HCT116 (cell line): ENCODE data around the gene ENOX1. TPM values are rescaled to one million over a fixed set of nuclear protein-coding genes. Genes with fewer than 3 reads are reported as not detected.

Experiments used
- ATAC-seq: fragments of 200-7000 bp; cut with Tn5 transposase; 2 replicates; pipeline ENCODE4 v1.9.1; 2020; ENCODE audit warnings: mild to moderate bottlenecking, moderate library complexity
- BruUV-seq: library from RNA; stranded (reverse); fragments of 400-500 nt; replicated peaks from 2 replicates; lab custom pipeline; 2021; lab: Mats Ljungman, UMichigan
- CTCF ChIA-PET: fragments of 300-600 bp; sonication (Branson Sonifier 250); formaldehyde crosslinking; loops from one replicate; lab custom pipeline; 2021; ENCODE audit warnings: antibody characterized with exemption; lab: Charles Lee
- POLR2A ChIA-PET: fragments of 300-600, 350-600 bp; sonication (Branson Sonifier 250); formaldehyde crosslinking; loops from one replicate; lab custom pipeline; 2021; ENCODE audit warnings: antibody characterized with exemption; lab: Charles Lee
- RAD21 ChIA-PET, 2 experiments: fragments of 300-600 bp; sonication (Branson Sonifier 250); formaldehyde crosslinking; loops; one replicate each; lab custom pipeline; 2023; ENCODE audit warnings: low total read pairs in 2 of 2; ENCODE audit not compliant: uncharacterized antibody in 2 of 2, unreplicated experiment in 2 of 2, low non-redundant PET in 1 of 2; lab: Charles Lee
- DNase-seq: peaks from one replicate; pipeline ENCODE4 v3.0.0-alpha.2; 2010; ENCODE audit warnings: low read depth, low spot score
- H2AFZ ChIP-seq: fragments of 200-600 bp; shearing (Covaris generic), sonication (generic); 2 replicates; pipeline ENCODE4 v1.6.1; 2017; ENCODE audit warnings: low read depth, mixed run types, mixed read lengths, antibody characterized with exemption, low read length; ENCODE audit not compliant: poor library complexity, severe bottlenecking
- H3K27ac ChIP-seq: 2 replicates; pipeline ENCODE4 v1.5.1; 2012; ENCODE audit warnings: low read depth, low read length
- H3K27me3 ChIP-seq: fragments of 200-600 bp; sonication (generic); 2 replicates; pipeline ENCODE4 v1.6.1; 2016; ENCODE audit warnings: mixed run types, low read length, mixed read lengths; ENCODE audit not compliant: insufficient read depth
- H3K36me3 ChIP-seq, 2 experiments: fragments of 200-500 bp in 1 of 2; fragments of 200-600 bp in 1 of 2; sonication (Bioruptor generic) in 1 of 2; sonication (generic) in 1 of 2; 2 replicates each; pipeline versions ENCODE4 v1.5.1 to v1.6.1; 2014 to 2016; ENCODE audit warnings: low read length in 2 of 2, inconsistent platforms in 1 of 2, mixed read lengths in 1 of 2, mixed run types in 1 of 2; ENCODE audit not compliant: insufficient read depth in 2 of 2, control insufficient read depth in 1 of 2
- H3K4me1 ChIP-seq, 2 experiments: fragments of 200-600 bp in 1 of 2; sonication (generic) in 1 of 2; 2 replicates each; pipeline versions ENCODE4 v1.5.1 to v1.6.1; 2012 to 2017; ENCODE audit warnings: low read length in 2 of 2, inconsistent platforms in 1 of 2, mild to moderate bottlenecking in 1 of 2, mixed read lengths in 1 of 2, mixed run types in 1 of 2, moderate library complexity in 1 of 2; ENCODE audit not compliant: insufficient read depth in 2 of 2, control insufficient read depth in 1 of 2
- H3K4me2 ChIP-seq: fragments of 200-600 bp; sonication (generic); 2 replicates; pipeline ENCODE4 v1.6.1; 2017; ENCODE audit warnings: mixed run types, low read length, mixed read lengths
- H3K4me3 ChIP-seq, 2 experiments: fragments of 200-600 bp in 1 of 2; sonication (generic) in 1 of 2; replicated peaks in 1 of 2; 2 replicates each; pipeline ENCODE4 v1.5.1; 2011 to 2016; ENCODE audit warnings: low read length in 2 of 2, control low read depth in 1 of 2, low read depth in 1 of 2, mild to moderate bottlenecking in 1 of 2, mixed read lengths in 1 of 2, mixed run types in 1 of 2
- H3K79me2 ChIP-seq: fragments of 200-600 bp; sonication (generic); 2 replicates; pipeline ENCODE4 v1.6.1; 2017; ENCODE audit warnings: mild to moderate bottlenecking, mixed run types, low read length, moderate library complexity, mixed read lengths; ENCODE audit not compliant: insufficient read depth
- H3K9ac ChIP-seq: fragments of 200-600 bp; sonication (generic); 2 replicates; pipeline ENCODE4 v1.6.1; 2016; ENCODE audit warnings: low read length, mixed read lengths
- H3K9me2 ChIP-seq: fragments of 200-600 bp; sonication (generic), shearing (Covaris generic); 2 replicates; pipeline ENCODE4 v1.6.1; 2017; ENCODE audit warnings: mixed run types, mild to moderate bottlenecking, moderate library complexity; ENCODE audit not compliant: insufficient read depth
- H3K9me3 ChIP-seq, 2 experiments: fragments of 200-500 bp in 1 of 2; fragments of 200-600 bp in 1 of 2; sonication (Bioruptor generic) in 1 of 2; sonication (generic) in 1 of 2; 2 replicates each; pipeline ENCODE4 v1.6.1; 2014 to 2017; ENCODE audit warnings: low read length in 2 of 2, mixed read lengths in 2 of 2, inconsistent platforms in 1 of 2, low read depth in 1 of 2, mild to moderate bottlenecking in 1 of 2, mixed run types in 1 of 2, moderate library complexity in 1 of 2; ENCODE audit not compliant: control insufficient read depth in 1 of 2, insufficient read depth in 1 of 2
- H4K20me1 ChIP-seq: fragments of 200-600 bp; sonication (generic), shearing (Covaris generic); 2 replicates; pipeline ENCODE4 v1.6.1; 2017; ENCODE audit warnings: mixed run types, mild to moderate bottlenecking, moderate library complexity; ENCODE audit not compliant: insufficient read depth
- CTCF ChIP-seq, 3 experiments: fragments of 200-600 bp in 1 of 3; sonication (generic) in 1 of 3; IDR thresholded peaks in 2 of 3; conservative IDR thresholded peaks in 1 of 3; 2 replicates each; pipeline ENCODE4 v1.5.1; 2012 to 2017; ENCODE audit warnings: low read depth in 2 of 3, low read length in 2 of 3, antibody characterized with exemption in 1 of 3, borderline replicate concordance in 1 of 3, control low read depth in 1 of 3, mild to moderate bottlenecking in 1 of 3, mixed read lengths in 1 of 3, mixed run types in 1 of 3, moderate library complexity in 1 of 3; ENCODE audit not compliant: insufficient read depth in 1 of 3
- FOSL1 ChIP-seq: IDR thresholded peaks from 2 replicates; pipeline ENCODE4 v1.6.1; 2012; ENCODE audit warnings: low read depth
- POLR2A ChIP-seq: IDR thresholded peaks from 2 replicates; pipeline ENCODE4 v1.7.0; 2011; ENCODE audit warnings: borderline replicate concordance; ENCODE audit not compliant: insufficient read depth, insufficient read length; ENCODE audit errors: extremely low read depth
- RAD21 ChIP-seq: IDR thresholded peaks from 2 replicates; pipeline ENCODE4 v1.6.1; 2012; ENCODE audit warnings: low read depth, mild to moderate bottlenecking
- SP1 ChIP-seq: IDR thresholded peaks from 2 replicates; pipeline ENCODE4 v1.6.1; 2012; ENCODE audit warnings: low read depth
- SRF ChIP-seq: IDR thresholded peaks from 2 replicates; pipeline ENCODE4 v1.6.1; 2012; ENCODE audit warnings: low read depth
- ZBTB33 ChIP-seq: IDR thresholded peaks from 2 replicates; pipeline ENCODE4 v1.6.1; 2011; ENCODE audit warnings: mild to moderate bottlenecking, low read length, moderate library complexity; ENCODE audit not compliant: insufficient replicate concordance; ENCODE audit errors: extremely low read depth
- ZNF274 ChIP-seq: fragments of 200-500 bp; sonication (Bioruptor generic); IDR thresholded peaks from 2 replicates; pipeline ENCODE4 v1.6.1; 2014; ENCODE audit warnings: mild to moderate bottlenecking, low read depth, low read length, inconsistent platforms
- intact Hi-C: fragments of 100-400 bp; cut with micrococcal nuclease; formaldehyde crosslinking; loops from 2 replicates; pipeline ENCODE4 v1.10.0; 2022
- total RNA-seq: library from RNA; stranded (reverse); gene quantifications from one replicate; pipeline ENCODE4 v1.2.1, GENCODE V29; 2021; ENCODE audit not compliant: unreplicated experiment

Gene ENOX1
- total RNA-seq, 1 experiment from 2014 or later: 4.5 TPM

- TF ChIP-seq FOSL1 (no peak), CTCF (IDR thresholded peaks at IDR 0.05 in 2 of 3, conservative IDR thresholded peaks at IDR 0.05 in 1 of 3; ENCODE audit: borderline replicate concordance in 1 of 3, insufficient read depth in 1 of 3, low read depth in 2 of 3, low read length in 2 of 3) (peak in 2 of 3 experiments; percentile 30 to 33; a peak in 2 of 6 replicates)
- no peak overlapping the region for H3K27ac ChIP-seq
- no peaks in the 10 kb centered on the region for H3K4me1 ChIP-seq
- H3K9me3 ChIP-seq: no peaks in the 10 kb centered on the region
- no peaks in the 10 kb centered on the region for H3K9me2 ChIP-seq
- ATAC-seq (no peak), DNase-seq (no peak)
- no peak overlapping the region for H2AFZ ChIP-seq
- no peaks in the 10 kb centered on the region for H3K27me3 ChIP-seq
- H4K20me1 ChIP-seq: no peaks in the 10 kb centered on the region
- H3K4me2 ChIP-seq: no peak overlapping the region
- BruUV-seq: no TSS peak
- intact Hi-C loops: no loop called here
- H3K36me3 ChIP-seq: no peaks in the 10 kb centered on the region
- ChIA-PET RAD21 (no interaction called here), CTCF (no interaction called here), POLR2A (no interaction called here)
- no peaks in the 10 kb centered on the region for H3K79me2 ChIP-seq
- H3K9ac ChIP-seq: no peak overlapping the region
- no peak overlapping the region for H3K4me3 ChIP-seq
Measured at GRCh38 chr13:43195551-43195950, 591.2 kb downstream of the ENOX1 start.

GRCh38 chr13:43195112-43195511 is 591.7 kb downstream of the ENOX1 start:
- CTCF ChIA-PET: no interaction called here
- H3K4me1 ChIP-seq: no peaks in the 10 kb centered on the region

More at GRCh38 chr13:43195112-43195511, 591.7 kb downstream of the ENOX1 start:
- ATAC-seq (no peak), DNase-seq (no peak)
- no TSS peak for BruUV-seq
- intact Hi-C loops: no loop called here
- ChIA-PET POLR2A (no interaction called here), RAD21 (no interaction called here)
- no peak overlapping the region for H2AFZ ChIP-seq
- H3K27ac ChIP-seq: no peak overlapping the region
- no peak overlapping the region for H3K4me3 ChIP-seq
- H4K20me1 ChIP-seq: no peaks in the 10 kb centered on the region
- H3K36me3 ChIP-seq: no peaks in the 10 kb centered on the region
- H3K27me3 ChIP-seq: no peaks in the 10 kb centered on the region
- H3K9ac ChIP-seq: no peak overlapping the region
- no peaks in the 10 kb centered on the region for H3K79me2 ChIP-seq
- no peaks in the 10 kb centered on the region for H3K9me3 ChIP-seq
- no peaks in the 10 kb centered on the region for H3K9me2 ChIP-seq
- TF ChIP-seq ZBTB33: no peak
- no peak for TF ChIP-seq SP1
- TF ChIP-seq POLR2A: no peak
- no peak for TF ChIP-seq CTCF (IDR thresholded peaks at IDR 0.05 in 2 of 3, conservative IDR thresholded peaks at IDR 0.05 in 1 of 3; ENCODE audit: borderline replicate concordance in 1 of 3, insufficient read depth in 1 of 3, low read depth in 2 of 3, low read length in 2 of 3)
- TF ChIP-seq RAD21: no peak
- no peak for TF ChIP-seq ZNF274
- no peak for TF ChIP-seq SRF
- TF ChIP-seq, all 23 proteins: peak for 0
- no peak overlapping the region for H3K4me2 ChIP-seq
